ENCODE data around the gene SLC39A11. TPM values are rescaled to one million over a fixed set of nuclear protein-coding genes. Genes with fewer than 3 reads are reported as not detected.

The SLC39A11 gene
- total and polyA plus RNA-seq, 2 of the 13 experiments (the other 11 are each of a cell fraction or from before 2014, with no cell fraction given) = 17.2 to 31.5 TPM

GRCh38 chr17:73092523-73093135 is at the start of gene SLC39A11 (continued):
- TF ChIP-seq, protein P1, sequence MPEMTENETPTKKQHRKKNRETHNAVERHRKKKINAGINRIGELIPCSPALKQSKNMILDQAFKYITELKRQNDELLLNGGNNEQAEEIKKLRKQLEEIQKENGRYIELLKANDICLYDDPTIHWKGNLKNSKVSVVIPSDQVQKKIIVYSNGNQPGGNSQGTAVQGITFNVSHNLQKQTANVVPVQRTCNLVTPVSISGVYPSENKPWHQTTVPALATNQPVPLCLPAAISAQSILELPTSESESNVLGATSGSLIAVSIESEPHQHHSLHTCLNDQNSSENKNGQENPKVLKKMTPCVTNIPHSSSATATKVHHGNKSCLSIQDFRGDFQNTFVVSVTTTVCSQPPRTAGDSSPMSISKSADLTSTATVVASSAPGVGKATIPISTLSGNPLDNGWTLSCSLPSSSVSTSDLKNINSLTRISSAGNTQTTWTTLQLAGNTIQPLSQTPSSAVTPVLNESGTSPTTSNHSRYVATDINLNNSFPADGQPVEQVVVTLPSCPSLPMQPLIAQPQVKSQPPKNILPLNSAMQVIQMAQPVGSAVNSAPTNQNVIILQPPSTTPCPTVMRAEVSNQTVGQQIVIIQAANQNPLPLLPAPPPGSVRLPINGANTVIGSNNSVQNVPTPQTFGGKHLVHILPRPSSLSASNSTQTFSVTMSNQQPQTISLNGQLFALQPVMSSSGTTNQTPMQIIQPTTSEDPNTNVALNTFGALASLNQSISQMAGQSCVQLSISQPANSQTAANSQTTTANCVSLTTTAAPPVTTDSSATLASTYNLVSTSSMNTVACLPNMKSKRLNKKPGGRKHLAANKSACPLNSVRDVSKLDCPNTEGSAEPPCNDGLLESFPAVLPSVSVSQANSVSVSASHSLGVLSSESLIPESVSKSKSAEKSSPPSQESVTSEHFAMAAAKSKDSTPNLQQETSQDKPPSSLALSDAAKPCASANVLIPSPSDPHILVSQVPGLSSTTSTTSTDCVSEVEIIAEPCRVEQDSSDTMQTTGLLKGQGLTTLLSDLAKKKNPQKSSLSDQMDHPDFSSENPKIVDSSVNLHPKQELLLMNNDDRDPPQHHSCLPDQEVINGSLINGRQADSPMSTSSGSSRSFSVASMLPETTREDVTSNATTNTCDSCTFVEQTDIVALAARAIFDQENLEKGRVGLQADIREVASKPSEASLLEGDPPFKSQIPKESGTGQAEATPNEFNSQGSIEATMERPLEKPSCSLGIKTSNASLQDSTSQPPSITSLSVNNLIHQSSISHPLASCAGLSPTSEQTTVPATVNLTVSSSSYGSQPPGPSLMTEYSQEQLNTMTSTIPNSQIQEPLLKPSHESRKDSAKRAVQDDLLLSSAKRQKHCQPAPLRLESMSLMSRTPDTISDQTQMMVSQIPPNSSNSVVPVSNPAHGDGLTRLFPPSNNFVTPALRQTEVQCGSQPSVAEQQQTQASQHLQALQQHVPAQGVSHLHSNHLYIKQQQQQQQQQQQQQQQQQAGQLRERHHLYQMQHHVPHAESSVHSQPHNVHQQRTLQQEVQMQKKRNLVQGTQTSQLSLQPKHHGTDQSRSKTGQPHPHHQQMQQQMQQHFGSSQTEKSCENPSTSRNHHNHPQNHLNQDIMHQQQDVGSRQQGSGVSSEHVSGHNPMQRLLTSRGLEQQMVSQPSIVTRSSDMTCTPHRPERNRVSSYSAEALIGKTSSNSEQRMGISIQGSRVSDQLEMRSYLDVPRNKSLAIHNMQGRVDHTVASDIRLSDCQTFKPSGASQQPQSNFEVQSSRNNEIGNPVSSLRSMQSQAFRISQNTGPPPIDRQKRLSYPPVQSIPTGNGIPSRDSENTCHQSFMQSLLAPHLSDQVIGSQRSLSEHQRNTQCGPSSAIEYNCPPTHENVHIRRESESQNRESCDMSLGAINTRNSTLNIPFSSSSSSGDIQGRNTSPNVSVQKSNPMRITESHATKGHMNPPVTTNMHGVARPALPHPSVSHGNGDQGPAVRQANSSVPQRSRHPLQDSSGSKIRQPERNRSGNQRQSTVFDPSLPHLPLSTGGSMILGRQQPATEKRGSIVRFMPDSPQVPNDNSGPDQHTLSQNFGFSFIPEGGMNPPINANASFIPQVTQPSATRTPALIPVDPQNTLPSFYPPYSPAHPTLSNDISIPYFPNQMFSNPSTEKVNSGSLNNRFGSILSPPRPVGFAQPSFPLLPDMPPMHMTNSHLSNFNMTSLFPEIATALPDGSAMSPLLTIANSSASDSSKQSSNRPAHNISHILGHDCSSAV (CRISPR knock-in tag; IDR thresholded peaks at IDR 0.05; ENCODE audit: borderline replicate concordance) = 0 out of 2 replicates have a peak, but pooled peaks have one; percentile 79
- TF ChIP-seq MAFG (CRISPR knock-in tag; IDR thresholded peaks at IDR 0.05) = no peak
- TF ChIP-seq, protein P2, sequence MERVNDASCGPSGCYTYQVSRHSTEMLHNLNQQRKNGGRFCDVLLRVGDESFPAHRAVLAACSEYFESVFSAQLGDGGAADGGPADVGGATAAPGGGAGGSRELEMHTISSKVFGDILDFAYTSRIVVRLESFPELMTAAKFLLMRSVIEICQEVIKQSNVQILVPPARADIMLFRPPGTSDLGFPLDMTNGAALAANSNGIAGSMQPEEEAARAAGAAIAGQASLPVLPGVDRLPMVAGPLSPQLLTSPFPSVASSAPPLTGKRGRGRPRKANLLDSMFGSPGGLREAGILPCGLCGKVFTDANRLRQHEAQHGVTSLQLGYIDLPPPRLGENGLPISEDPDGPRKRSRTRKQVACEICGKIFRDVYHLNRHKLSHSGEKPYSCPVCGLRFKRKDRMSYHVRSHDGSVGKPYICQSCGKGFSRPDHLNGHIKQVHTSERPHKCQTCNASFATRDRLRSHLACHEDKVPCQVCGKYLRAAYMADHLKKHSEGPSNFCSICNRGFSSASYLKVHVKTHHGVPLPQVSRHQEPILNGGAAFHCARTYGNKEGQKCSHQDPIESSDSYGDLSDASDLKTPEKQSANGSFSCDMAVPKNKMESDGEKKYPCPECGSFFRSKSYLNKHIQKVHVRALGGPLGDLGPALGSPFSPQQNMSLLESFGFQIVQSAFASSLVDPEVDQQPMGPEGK (CRISPR knock-in tag; IDR thresholded peaks at IDR 0.05) = peak; percentile 93
- peak; percentile 61 for TF ChIP-seq ASH2L (IDR thresholded peaks at IDR 0.05; ENCODE audit: insufficient read length, low read depth, low read length)
- peak; percentile 62; the same call in 1 of the 2 replicates for TF ChIP-seq KDM4B (CRISPR knock-in tag; IDR thresholded peaks at IDR 0.05)
- TF ChIP-seq SP140L (CRISPR knock-in tag; IDR thresholded peaks at IDR 0.05; ENCODE audit: borderline replicate concordance) = no peak
- no peak; the same call in 1 of the 2 replicates for TF ChIP-seq RNF2 (conservative IDR thresholded peaks at IDR 0.05; ENCODE audit: low read depth)
- TF ChIP-seq UBTF (CRISPR knock-in tag; IDR thresholded peaks at IDR 0.05) = peak; percentile 67
- TF ChIP-seq HES4 (CRISPR knock-in tag; IDR thresholded peaks at IDR 0.05; ENCODE audit: borderline replicate concordance) = no peak
- TF ChIP-seq PITX1 (CRISPR knock-in tag; IDR thresholded peaks at IDR 0.05) = peak; percentile 51
- peak; percentile 92; the same call in 1 of the 2 replicates for TF ChIP-seq ZNF430 (CRISPR knock-in tag; IDR thresholded peaks at IDR 0.05)
- TF ChIP-seq TP53 (CRISPR knock-in tag; conservative IDR thresholded peaks at IDR 0.05) = no peak
- TF ChIP-seq MTF1 (CRISPR knock-in tag; IDR thresholded peaks at IDR 0.05) = no peak

All from HepG2 (cell line).